Left renal cortex interstitium (tissue), 4 donors: ENCODE measurements around the gene MYOM3. TPM values are rescaled to one million over a fixed set of nuclear protein-coding genes. Genes with fewer than 3 reads are reported as not detected.

ENCODE experiments used
- DNase-seq, 4 donors: peaks; one replicate each; pipeline ENCODE4 v3.0.0-alpha.2; 2013; ENCODE audit warnings: low read depth in 4 of 4, low spot score in 2 of 4, missing footprints in 1 of 4
- polyA plus RNA-seq, 4 donors: library from polyadenylated mRNA; unstranded; fragments of 120-200 nt; gene quantifications; one replicate each; pipeline ENCODE4 v1.2.1, GENCODE V29; 2013; ENCODE audit not compliant: insufficient read length in 4 of 4

Gene MYOM3
- polyA plus RNA-seq, 4 donors = 20.3 to 27.0 (median 24.1) TPM

- no peak for DNase-seq
Observed at GRCh38 chr1:24139841-24140425, 28.0 kb upstream of the MYOM3 start.

GRCh38 chr1:24139222-24139489 is 27.2 kb upstream of the MYOM3 start:
- no peak for DNase-seq

- no peak for DNase-seq
Observed at GRCh38 chr1:24138476-24139221, 26.7 kb upstream of the MYOM3 start.

GRCh38 chr1:24136956-24137539 is 25.1 kb upstream of the MYOM3 start:
- no peak for DNase-seq

GRCh38 chr1:24134376-24134775 is 22.4 kb upstream of the MYOM3 start:
- no peak for DNase-seq

- no peak for DNase-seq
Observed at GRCh38 chr1:24133819-24134218, 21.9 kb upstream of the MYOM3 start.

- no peak for DNase-seq
Observed at GRCh38 chr1:24130385-24130784, 18.4 kb upstream of the MYOM3 start.

GRCh38 chr1:24127801-24128363 is 15.9 kb upstream of the MYOM3 start:
- DNase-seq = no peak

- DNase-seq = no peak
Observed at GRCh38 chr1:24127134-24127800, 15.3 kb upstream of the MYOM3 start.

- DNase-seq = no peak
Observed at GRCh38 chr1:24126672-24127023, 14.7 kb upstream of the MYOM3 start.

- no peak for DNase-seq
Observed at GRCh38 chr1:24126018-24126671, 14.2 kb upstream of the MYOM3 start.

GRCh38 chr1:24125456-24125855 is 13.5 kb upstream of the MYOM3 start:
- no peak for DNase-seq

GRCh38 chr1:24124980-24125379 is 13.0 kb upstream of the MYOM3 start:
- DNase-seq = no peak

- no peak for DNase-seq
Observed at GRCh38 chr1:24123611-24124010, 11.7 kb upstream of the MYOM3 start.

- no peak for DNase-seq
Observed at GRCh38 chr1:24122776-24123175, 10.8 kb upstream of the MYOM3 start.

- DNase-seq = no peak
Observed at GRCh38 chr1:24121406-24121805, 9.5 kb upstream of the MYOM3 start.

GRCh38 chr1:24120965-24121364 is 9.0 kb upstream of the MYOM3 start:
- DNase-seq = no peak

GRCh38 chr1:24119859-24120756 is 8.2 kb upstream of the MYOM3 start:
- no peak for DNase-seq

GRCh38 chr1:24119489-24119858 is 7.5 kb upstream of the MYOM3 start:
- no peak for DNase-seq
